Neural crest cell (in vitro differentiated cells): ENCODE results near the gene HDAC2. TPM values are rescaled to one million over a fixed set of nuclear protein-coding genes. Genes with fewer than 3 reads are reported as not detected.

Experiments used
- DNase-seq: peaks from one replicate; pipeline ENCODE4 v3.0.0; 2021; ENCODE audit warnings: low read depth, mixed read lengths, low spot score
- H3K27ac Mint-ChIP-seq: one replicate; pipeline ENCODE4 v1.8.0; 2021; ENCODE audit warnings: mild to moderate bottlenecking, mixed read lengths; ENCODE audit not compliant: unreplicated experiment
- H3K27me3 Mint-ChIP-seq: 2 replicates; pipeline ENCODE4 v1.8.0; 2021; ENCODE audit warnings: low read depth, mild to moderate bottlenecking, mixed read lengths
- H3K36me3 Mint-ChIP-seq: 2 replicates; pipeline ENCODE4 v1.8.0; 2021; ENCODE audit warnings: low read depth, mild to moderate bottlenecking, mixed read lengths
- H3K4me1 Mint-ChIP-seq: 2 replicates; pipeline ENCODE4 v1.8.0; 2021; ENCODE audit warnings: mixed read lengths
- H3K4me3 Mint-ChIP-seq: one replicate; pipeline ENCODE4 v1.8.0; 2021; ENCODE audit warnings: mild to moderate bottlenecking, mixed read lengths
- H3K9me3 Mint-ChIP-seq: 2 replicates; pipeline ENCODE4 v1.8.0; 2021; ENCODE audit warnings: mixed read lengths
- total RNA-seq: library from RNA; stranded (reverse); gene quantifications from 2 replicates; pipeline ENCODE4 v1.2.1, GENCODE V29; 2021
- TF ChIP-seq, protein P1 (sequence below): fragments of 200-600 bp; sonication (generic); conservative IDR thresholded peaks from 2 replicates; pipeline ENCODE4 v1.5.0; 2021; ENCODE audit warnings: antibody characterized with exemption, mild to moderate bottlenecking

HDAC2 gene
- total RNA-seq, 1 donor from 2014 or later: 304 TPM

DNA sequence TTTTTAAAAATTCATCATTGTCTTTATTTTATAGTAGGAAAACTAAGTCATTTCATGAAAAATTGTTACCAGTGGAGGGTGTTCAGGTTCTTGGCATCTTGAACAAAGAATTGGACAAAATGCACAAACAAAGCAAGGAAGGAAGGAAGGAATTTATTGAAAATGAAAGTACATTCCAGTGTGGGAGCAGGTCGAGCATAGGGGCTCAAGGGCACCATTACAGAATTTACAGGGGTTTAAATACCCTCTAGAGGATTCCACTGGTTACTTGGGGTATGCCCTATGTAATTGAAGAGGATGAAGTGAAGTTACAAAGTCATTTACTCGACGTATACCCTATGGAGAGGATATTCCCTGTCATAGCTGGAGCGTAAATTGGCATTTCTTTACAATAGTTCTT lies 37.4 kb upstream of the HDAC2 start:
- Mint-ChIP-seq H3K27ac (no peak overlapping the region), H3K4me3 (no peak overlapping the region), H3K27me3 (no peaks in the 10 kb centered on the region), H3K36me3 (no peaks in the 10 kb centered on the region), H3K4me1 (no peaks in the 10 kb centered on the region), H3K9me3 (peaks cover 4% of the 10 kb centered on the region)
- TF ChIP-seq, protein P1, sequence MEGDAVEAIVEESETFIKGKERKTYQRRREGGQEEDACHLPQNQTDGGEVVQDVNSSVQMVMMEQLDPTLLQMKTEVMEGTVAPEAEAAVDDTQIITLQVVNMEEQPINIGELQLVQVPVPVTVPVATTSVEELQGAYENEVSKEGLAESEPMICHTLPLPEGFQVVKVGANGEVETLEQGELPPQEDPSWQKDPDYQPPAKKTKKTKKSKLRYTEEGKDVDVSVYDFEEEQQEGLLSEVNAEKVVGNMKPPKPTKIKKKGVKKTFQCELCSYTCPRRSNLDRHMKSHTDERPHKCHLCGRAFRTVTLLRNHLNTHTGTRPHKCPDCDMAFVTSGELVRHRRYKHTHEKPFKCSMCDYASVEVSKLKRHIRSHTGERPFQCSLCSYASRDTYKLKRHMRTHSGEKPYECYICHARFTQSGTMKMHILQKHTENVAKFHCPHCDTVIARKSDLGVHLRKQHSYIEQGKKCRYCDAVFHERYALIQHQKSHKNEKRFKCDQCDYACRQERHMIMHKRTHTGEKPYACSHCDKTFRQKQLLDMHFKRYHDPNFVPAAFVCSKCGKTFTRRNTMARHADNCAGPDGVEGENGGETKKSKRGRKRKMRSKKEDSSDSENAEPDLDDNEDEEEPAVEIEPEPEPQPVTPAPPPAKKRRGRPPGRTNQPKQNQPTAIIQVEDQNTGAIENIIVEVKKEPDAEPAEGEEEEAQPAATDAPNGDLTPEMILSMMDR: no peak
- DNase-seq: no peak

DNA sequence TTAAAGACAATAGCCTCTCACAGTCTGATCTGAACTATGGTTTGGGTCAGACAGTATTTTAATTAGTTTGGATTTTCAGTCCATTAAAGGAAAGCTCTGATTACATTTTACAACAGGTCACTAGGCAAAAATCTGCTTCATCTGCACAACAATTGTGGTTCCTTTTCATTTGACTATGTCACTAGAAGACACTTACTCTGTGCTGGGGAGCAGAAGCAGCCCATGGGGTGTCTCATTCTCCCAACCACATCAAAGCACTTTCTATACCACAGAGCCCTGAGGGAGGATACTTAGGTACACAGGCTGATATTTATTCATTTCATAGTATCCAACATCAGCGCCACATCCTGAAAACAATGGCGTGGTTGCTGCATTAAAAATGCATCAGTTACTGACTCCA lies 36.6 kb upstream of the HDAC2 start:
- no peak overlapping the region for H3K4me3 Mint-ChIP-seq
- H3K36me3 Mint-ChIP-seq: no peaks in the 10 kb centered on the region
- H3K9me3 Mint-ChIP-seq: peaks cover 4% of the 10 kb centered on the region
- TF ChIP-seq, protein P1: no peak
- DNase-seq: no peak
- H3K27ac Mint-ChIP-seq: no peak overlapping the region
- no peaks in the 10 kb centered on the region for H3K4me1 Mint-ChIP-seq
- H3K27me3 Mint-ChIP-seq: no peaks in the 10 kb centered on the region

DNA sequence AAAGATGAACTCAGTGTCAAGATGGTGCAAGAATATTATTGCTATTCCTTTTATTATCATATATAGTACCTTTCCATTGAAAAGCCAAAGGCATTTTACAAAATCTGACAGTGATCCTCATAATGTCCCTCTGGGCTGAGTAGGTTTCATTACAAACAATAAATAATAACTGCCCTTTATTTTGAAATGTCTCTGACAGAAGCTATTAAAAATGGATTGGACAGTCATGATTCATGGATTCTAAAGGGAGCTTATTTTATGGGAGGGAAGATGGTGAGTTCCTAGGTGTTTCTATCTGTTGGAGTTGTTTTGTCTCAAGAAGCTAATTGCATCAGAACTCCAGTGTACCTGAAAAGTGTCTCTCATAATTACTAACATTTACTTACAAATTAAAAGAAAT lies 30.4 kb upstream of the HDAC2 start:
- TF ChIP-seq, protein P1: no peak
- Mint-ChIP-seq H3K9me3 (peaks cover 4% of the 10 kb centered on the region), H3K27me3 (no peaks in the 10 kb centered on the region), H3K4me1 (no peaks in the 10 kb centered on the region), H3K36me3 (peaks cover 2% of the 10 kb centered on the region), H3K27ac (no peak overlapping the region), H3K4me3 (no peak overlapping the region)
- no peak for DNase-seq

DNA sequence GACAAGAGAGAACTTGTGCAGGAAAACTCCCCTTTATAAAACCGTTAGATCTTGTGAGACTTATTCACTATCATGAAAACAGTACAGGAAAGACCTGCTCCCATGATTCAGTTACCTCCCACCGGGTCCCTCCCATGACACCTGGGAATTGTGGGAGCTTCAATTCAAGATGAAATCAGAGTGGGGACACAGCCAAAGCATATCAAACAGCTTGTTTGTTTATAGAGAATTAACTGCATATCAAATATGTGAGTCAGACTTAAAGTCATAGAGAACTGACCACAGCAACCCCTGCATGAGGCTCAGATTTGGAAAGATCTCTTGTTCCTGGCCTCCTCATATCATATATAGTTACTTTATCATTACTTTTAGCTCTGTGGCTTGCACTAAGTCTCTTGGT lies 29.1 kb upstream of the HDAC2 start:
- Mint-ChIP-seq H3K27ac (no peak overlapping the region), H3K36me3 (peaks cover 2% of the 10 kb centered on the region), H3K27me3 (no peaks in the 10 kb centered on the region), H3K4me1 (peaks cover 8% of the 10 kb centered on the region), H3K4me3 (no peak overlapping the region), H3K9me3 (peaks cover 4% of the 10 kb centered on the region)
- DNase-seq: no peak
- TF ChIP-seq, protein P1: no peak

DNA sequence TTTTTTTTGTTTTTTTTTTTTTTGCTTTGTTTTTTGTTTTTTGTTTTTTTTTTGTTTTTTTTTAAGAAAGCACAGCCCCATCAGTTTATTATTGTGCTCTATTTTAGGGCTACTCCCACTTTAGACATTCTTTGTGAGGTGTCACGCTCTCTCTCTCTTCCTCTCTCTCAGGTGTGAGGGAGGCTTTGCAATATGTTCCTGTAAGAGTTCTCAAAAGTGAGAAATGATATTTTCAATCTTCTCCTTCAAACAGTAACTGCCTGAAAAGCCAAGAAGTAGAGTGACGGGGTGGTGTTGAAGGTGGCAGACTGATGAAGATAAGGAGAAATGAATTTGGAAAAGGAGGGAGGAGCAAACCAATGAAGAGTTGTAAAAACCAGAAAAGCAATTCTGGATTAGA lies 28.3 kb upstream of the HDAC2 start:
- Mint-ChIP-seq H3K4me1 (peaks cover 14% of the 10 kb centered on the region), H3K4me3 (no peak overlapping the region), H3K27ac (no peak overlapping the region), H3K9me3 (no peaks in the 10 kb centered on the region), H3K27me3 (no peaks in the 10 kb centered on the region), H3K36me3 (peaks cover 2% of the 10 kb centered on the region)
- TF ChIP-seq, protein P1: no peak
- DNase-seq: no peak

DNA sequence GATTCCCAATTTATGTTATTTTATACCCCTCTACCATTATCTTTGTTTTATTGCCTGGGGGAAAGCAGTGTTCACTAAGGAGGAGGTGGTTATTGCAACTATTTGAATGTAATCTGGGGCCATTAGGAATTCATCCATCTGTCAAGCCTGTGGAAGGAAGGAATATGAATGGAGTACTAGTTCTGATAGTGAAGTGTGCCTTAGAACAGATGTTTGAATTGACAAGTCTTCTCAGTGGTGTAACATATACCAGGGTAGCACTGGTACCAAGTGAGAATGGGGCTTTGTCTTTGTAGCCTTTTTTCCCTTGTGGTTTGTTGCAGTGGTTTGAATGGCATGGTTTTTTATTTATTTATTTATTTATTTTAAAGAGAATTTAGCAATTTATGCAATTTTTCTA lies 27.9 kb upstream of the HDAC2 start:
- Mint-ChIP-seq H3K4me1 (peaks cover 14% of the 10 kb centered on the region), H3K27ac (no peak overlapping the region), H3K9me3 (no peaks in the 10 kb centered on the region), H3K36me3 (peaks cover 2% of the 10 kb centered on the region), H3K27me3 (no peaks in the 10 kb centered on the region), H3K4me3 (no peak overlapping the region)
- no peak for DNase-seq
- TF ChIP-seq, protein P1: no peak
